Measurements from ENCODE around the gene FBXO31. TPM values are rescaled to one million over a fixed set of nuclear protein-coding genes. Genes with fewer than 3 reads are reported as not detected.

Gene FBXO31
- polyA plus RNA-seq, 1 donor from 2014 or later, result 20.6 TPM

- Histone ChIP-seq H3K27ac (ENCODE audit: low read length) (no peak overlapping the region), H3K9ac (ENCODE audit: low read length) (no peak overlapping the region), H3K4me2 (ENCODE audit: low read length) (no peak overlapping the region), H3F3A (ENCODE audit: insufficient read depth, low read length, poor library complexity, severe bottlenecking) (no peaks in the 10 kb centered on the region), H3K9me3 (ENCODE audit: low read length) (no peaks in the 10 kb centered on the region), H3K36me3 (ENCODE audit: insufficient read depth, low read length) (peaks cover under 1% of the 10 kb centered on the region), H2AFZ (ENCODE audit: low read depth, low read length) (no peak overlapping the region), H3K27me3 (ENCODE audit: insufficient read depth, low read depth, low read length) (no peaks in the 10 kb centered on the region), H3K4me3 (ENCODE audit: low read length) (no peak overlapping the region), H3K79me2 (replicated peaks; ENCODE audit: insufficient read depth, low read length) (no peaks in the 10 kb centered on the region), H4K20me1 (ENCODE audit: insufficient read depth) (no peaks in the 10 kb centered on the region), H3K9me2 (ENCODE audit: insufficient read depth, low read length) (no peaks in the 10 kb centered on the region)
- no peak for TF ChIP-seq SMC3 (conservative IDR thresholded peaks at IDR 0.05; ENCODE audit: poor library complexity)
- TF ChIP-seq EP300 (conservative IDR thresholded peaks at IDR 0.05; ENCODE audit: poor library complexity, severe bottlenecking), result no peak
- TF ChIP-seq POLR2AphosphoS5 (IDR thresholded peaks at IDR 0.05), result no peak
- no peak for TF ChIP-seq MXI1 (conservative IDR thresholded peaks at IDR 0.05; ENCODE audit: poor library complexity, severe bottlenecking)
- TF ChIP-seq TAF1 (IDR thresholded peaks at IDR 0.05; ENCODE audit: low read depth), result no peak
- no peak for TF ChIP-seq CTCF (IDR thresholded peaks at IDR 0.05; ENCODE audit: poor library complexity, severe bottlenecking)
- TF ChIP-seq REST (IDR thresholded peaks at IDR 0.05; ENCODE audit: borderline replicate concordance), result no peak
- TF ChIP-seq EZH2 (IDR thresholded peaks at IDR 0.05; ENCODE audit: borderline replicate concordance, insufficient read depth, low read length, poor library complexity, severe bottlenecking), result no peak
- TF ChIP-seq RAD21 (conservative IDR thresholded peaks at IDR 0.05), result no peak
These were observed 27.0 kb upstream of the FBXO31 start for GRCh38 chr16:87410530-87410929.

- Histone ChIP-seq H4K20me1 (ENCODE audit: insufficient read depth) (no peaks in the 10 kb centered on the region), H3F3A (ENCODE audit: insufficient read depth, low read length, poor library complexity, severe bottlenecking) (no peaks in the 10 kb centered on the region), H3K9ac (ENCODE audit: low read length) (no peak overlapping the region), H3K27me3 (ENCODE audit: insufficient read depth, low read depth, low read length) (no peaks in the 10 kb centered on the region), H3K4me2 (ENCODE audit: low read length) (no peak overlapping the region), H3K36me3 (ENCODE audit: insufficient read depth, low read length) (peaks cover 6% of the 10 kb centered on the region), H3K9me2 (ENCODE audit: insufficient read depth, low read length) (no peaks in the 10 kb centered on the region), H2AFZ (ENCODE audit: low read depth, low read length) (no peak overlapping the region), H3K4me3 (ENCODE audit: low read length) (no peak overlapping the region), H3K79me2 (replicated peaks; ENCODE audit: insufficient read depth, low read length) (no peaks in the 10 kb centered on the region), H3K9me3 (ENCODE audit: low read length) (no peaks in the 10 kb centered on the region), H3K27ac (ENCODE audit: low read length) (no peak overlapping the region)
- no peak for TF ChIP-seq EZH2 (IDR thresholded peaks at IDR 0.05; ENCODE audit: borderline replicate concordance, insufficient read depth, low read length, poor library complexity, severe bottlenecking)
- no peak for TF ChIP-seq TAF1 (IDR thresholded peaks at IDR 0.05; ENCODE audit: low read depth)
- no peak for TF ChIP-seq CTCF (IDR thresholded peaks at IDR 0.05; ENCODE audit: poor library complexity, severe bottlenecking)
- no peak for TF ChIP-seq POLR2AphosphoS5 (IDR thresholded peaks at IDR 0.05)
- TF ChIP-seq MXI1 (conservative IDR thresholded peaks at IDR 0.05; ENCODE audit: poor library complexity, severe bottlenecking), result no peak
- TF ChIP-seq SMC3 (conservative IDR thresholded peaks at IDR 0.05; ENCODE audit: poor library complexity), result no peak
- no peak for TF ChIP-seq EP300 (conservative IDR thresholded peaks at IDR 0.05; ENCODE audit: poor library complexity, severe bottlenecking)
- TF ChIP-seq RAD21 (conservative IDR thresholded peaks at IDR 0.05), result no peak
- TF ChIP-seq REST (IDR thresholded peaks at IDR 0.05; ENCODE audit: borderline replicate concordance), result no peak
These were observed 26.2 kb upstream of the FBXO31 start for GRCh38 chr16:87409781-87410180.
